Kidney epithelial cell (primary cell): ENCODE measurements around the gene MFAP4. TPM values are rescaled to one million over a fixed set of nuclear protein-coding genes. Genes with fewer than 3 reads are reported as not detected.

Experiments used
- DNase-seq: peaks from one replicate; pipeline ENCODE4 v3.0.0-alpha.2; 2010; ENCODE audit warnings: low read depth
- H3K27me3 ChIP-seq: 2 replicates; pipeline ENCODE4 v1.6.0; 2011; ENCODE audit warnings: low read length; ENCODE audit not compliant: control insufficient read depth, insufficient read depth
- H3K36me3 ChIP-seq: 2 replicates; pipeline ENCODE4 v1.5.1; 2011; ENCODE audit warnings: low read length; ENCODE audit not compliant: control insufficient read depth, insufficient read depth
- H3K4me3 ChIP-seq: 2 replicates; pipeline ENCODE4 v1.5.1; 2011; ENCODE audit warnings: low read depth, mild to moderate bottlenecking, control low read depth, low read length
- CTCF ChIP-seq: IDR thresholded peaks from 2 replicates; pipeline ENCODE4 v1.5.1; 2011; ENCODE audit warnings: mild to moderate bottlenecking, moderate library complexity, low read length, control low read depth, inconsistent platforms; ENCODE audit not compliant: insufficient read depth, poor library complexity, severe bottlenecking
- total RNA-seq: library from RNA; depleted of rRNA; stranded (reverse); fragments of >200 nt; gene quantifications from 2 replicates; pipeline ENCODE4 v1.2.3, GENCODE V29; 2015

The MFAP4 gene
- total RNA-seq, 1 donor from 2014 or later: 1.3 TPM

GRCh38 chr17:19401321-19402010, 14.5 kb upstream of the MFAP4 start:
- TF ChIP-seq CTCF: no peak
- DNase-seq: no peak
- H3K27me3 ChIP-seq: no peaks in the 10 kb centered on the region
- no peaks in the 10 kb centered on the region for H3K36me3 ChIP-seq
- H3K4me3 ChIP-seq: no peak overlapping the region

GRCh38 chr17:19399750-19400450, 12.9 kb upstream of the MFAP4 start:
- Histone ChIP-seq H3K27me3 (no peaks in the 10 kb centered on the region), H3K4me3 (no peak overlapping the region), H3K36me3 (no peaks in the 10 kb centered on the region)
- no peak for DNase-seq
- TF ChIP-seq CTCF: no peak

DNA sequence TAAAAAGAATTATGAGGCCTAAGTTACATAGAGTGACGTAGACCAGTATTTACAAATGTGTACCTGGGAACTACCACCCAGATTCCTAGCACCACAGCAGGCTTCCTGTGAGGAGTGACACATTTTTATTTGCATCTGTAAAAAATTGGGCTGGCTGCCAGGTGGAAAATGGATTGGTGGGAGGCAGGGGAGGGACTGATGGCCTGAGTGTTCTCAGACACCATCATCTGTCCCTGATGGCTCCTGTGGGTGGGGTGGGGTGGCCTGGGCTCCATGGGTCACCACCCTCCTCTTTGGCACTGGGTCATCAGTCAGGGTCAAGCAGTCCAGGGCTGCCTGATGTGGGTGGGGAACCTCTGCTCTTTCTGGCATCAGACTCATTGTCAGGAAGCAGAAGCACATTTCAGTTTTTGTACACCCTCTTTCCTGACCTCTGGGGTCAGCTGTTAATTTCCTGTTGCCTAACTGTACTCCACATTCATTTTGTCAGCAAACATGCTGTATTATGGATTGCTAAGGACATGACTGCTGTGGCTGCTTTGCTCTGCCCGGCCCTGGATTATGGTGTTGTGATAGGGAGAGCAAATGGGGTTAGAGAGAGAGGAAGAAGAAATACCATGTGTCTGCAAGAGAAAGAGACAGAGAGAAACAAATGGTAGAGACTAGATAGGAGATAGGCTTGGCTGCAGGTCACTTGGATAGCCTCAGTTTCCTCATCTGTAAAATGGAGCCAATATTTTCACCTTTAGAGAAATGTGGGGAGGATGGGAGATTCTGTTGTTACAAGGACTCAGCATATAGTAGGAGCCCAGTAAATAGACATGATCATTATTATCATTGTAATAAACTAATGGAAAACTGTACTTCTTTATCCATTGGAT, 11.6 kb upstream of the MFAP4 start:
- H3K27me3 ChIP-seq: no peaks in the 10 kb centered on the region
- no peaks in the 10 kb centered on the region for H3K36me3 ChIP-seq
- no peak for DNase-seq
- no peak for TF ChIP-seq CTCF
- no peak overlapping the region for H3K4me3 ChIP-seq

DNA sequence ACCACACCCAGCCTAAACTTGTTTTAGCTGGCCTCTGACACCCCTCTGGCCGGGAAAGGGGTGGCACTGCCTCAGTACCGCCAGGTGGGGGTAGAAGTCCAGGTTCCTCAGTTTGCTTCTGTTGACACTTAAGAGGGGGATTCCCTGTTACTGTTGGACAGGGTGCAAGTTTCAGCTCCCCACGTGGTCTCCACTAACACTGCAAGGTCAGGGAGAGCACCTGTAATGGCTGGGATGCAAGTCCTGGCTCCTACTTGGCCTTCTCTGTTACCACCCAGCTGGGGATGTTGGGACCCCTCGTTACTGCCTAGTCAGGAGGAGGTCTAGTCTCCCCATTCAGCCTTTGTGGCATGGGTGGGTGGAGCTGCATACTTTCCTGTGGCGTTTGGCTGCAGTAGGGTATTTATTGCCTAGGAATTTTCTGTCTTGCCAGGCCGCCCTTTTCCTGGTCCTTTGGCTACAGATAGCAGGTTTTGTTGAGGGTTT, 10.6 kb upstream of the MFAP4 start:
- Histone ChIP-seq H3K27me3 (no peaks in the 10 kb centered on the region), H3K4me3 (no peak overlapping the region), H3K36me3 (no peaks in the 10 kb centered on the region)
- no peak for DNase-seq
- TF ChIP-seq CTCF: no peak

- TF ChIP-seq CTCF: no peak
- Histone ChIP-seq H3K36me3 (no peaks in the 10 kb centered on the region), H3K4me3 (no peak overlapping the region), H3K27me3 (no peaks in the 10 kb centered on the region)
- no peak for DNase-seq
These were observed 5.3 kb upstream of the MFAP4 start for GRCh38 chr17:19392303-19392702.
